ENCODE results near the gene SRGAP1.

SRGAP1 gene

GRCh38 chr12:64081008-64081404 lies 236.5 kb downstream of the SRGAP1 start:
- Histone ChIP-seq H4K20me1 (ENCODE audit: insufficient read depth, low read length) (no peaks in the 10 kb centered on the region), H2AFZ (ENCODE audit: low read length) (no peak overlapping the region), H3K27ac (ENCODE audit: low read depth, low read length, poor library complexity, severe bottlenecking) (no peak overlapping the region), H3K9ac (ENCODE audit: low read length) (no peak overlapping the region), H3K79me2 (ENCODE audit: insufficient read depth, low read length) (no peaks in the 10 kb centered on the region), H3K9me3 (ENCODE audit: low read length) (no peaks in the 10 kb centered on the region), H3K36me3 (ENCODE audit: insufficient read depth, low read length) (no peaks in the 10 kb centered on the region), H3K27me3 (ENCODE audit: insufficient read depth, low read length) (no peaks in the 10 kb centered on the region), H3K4me2 (ENCODE audit: low read length) (no peak overlapping the region), H3K9me2 (ENCODE audit: low read depth, low read length) (no peaks in the 10 kb centered on the region), H3K4me3 (ENCODE audit: low read depth, low read length, poor library complexity, severe bottlenecking) (no peak overlapping the region), H3F3A (ENCODE audit: insufficient read depth, low read length) (no peaks in the 10 kb centered on the region), H3K4me1 (ENCODE audit: insufficient read depth, low read length, severe bottlenecking) (no peaks in the 10 kb centered on the region)
- TF ChIP-seq CTCF (IDR thresholded peaks at IDR 0.05; ENCODE audit: low read length) (no peak), EZH2 (IDR thresholded peaks at IDR 0.05; ENCODE audit: borderline replicate concordance, low read length) (no peak)

- Histone ChIP-seq H4K20me1 (ENCODE audit: insufficient read depth, low read length) (no peaks in the 10 kb centered on the region), H3K36me3 (ENCODE audit: insufficient read depth, low read length) (no peaks in the 10 kb centered on the region), H3K27me3 (ENCODE audit: insufficient read depth, low read length) (no peaks in the 10 kb centered on the region), H3K9me3 (ENCODE audit: low read length) (no peaks in the 10 kb centered on the region), H3K79me2 (ENCODE audit: insufficient read depth, low read length) (no peaks in the 10 kb centered on the region), H3F3A (ENCODE audit: insufficient read depth, low read length) (no peaks in the 10 kb centered on the region), H3K9me2 (ENCODE audit: low read depth, low read length) (no peaks in the 10 kb centered on the region), H3K27ac (ENCODE audit: low read depth, low read length, poor library complexity, severe bottlenecking) (no peak overlapping the region), H3K4me3 (ENCODE audit: low read depth, low read length, poor library complexity, severe bottlenecking) (no peak overlapping the region), H3K9ac (ENCODE audit: low read length) (no peak overlapping the region), H3K4me2 (ENCODE audit: low read length) (no peak overlapping the region), H3K4me1 (ENCODE audit: insufficient read depth, low read length, severe bottlenecking) (no peaks in the 10 kb centered on the region), H2AFZ (ENCODE audit: low read length) (no peak overlapping the region)
- TF ChIP-seq CTCF (IDR thresholded peaks at IDR 0.05; ENCODE audit: low read length): no peak
- TF ChIP-seq EZH2 (IDR thresholded peaks at IDR 0.05; ENCODE audit: borderline replicate concordance, low read length): no peak
These were observed 237.6 kb downstream of the SRGAP1 start for GRCh38 chr12:64082116-64082515.

GRCh38 chr12:64082866-64083268 lies 238.4 kb downstream of the SRGAP1 start:
- H3K9ac ChIP-seq (ENCODE audit: low read length): no peak overlapping the region
- H3K36me3 ChIP-seq (ENCODE audit: insufficient read depth, low read length): no peaks in the 10 kb centered on the region
- H3K79me2 ChIP-seq (ENCODE audit: insufficient read depth, low read length): no peaks in the 10 kb centered on the region
- H2AFZ ChIP-seq (ENCODE audit: low read length): no peak overlapping the region
- H3K27me3 ChIP-seq (ENCODE audit: insufficient read depth, low read length): no peaks in the 10 kb centered on the region
- H3F3A ChIP-seq (ENCODE audit: insufficient read depth, low read length): no peaks in the 10 kb centered on the region
- H3K4me1 ChIP-seq (ENCODE audit: insufficient read depth, low read length, severe bottlenecking): no peaks in the 10 kb centered on the region
- no peak overlapping the region for H3K27ac ChIP-seq (ENCODE audit: low read depth, low read length, poor library complexity, severe bottlenecking)
- no peak overlapping the region for H3K4me3 ChIP-seq (ENCODE audit: low read depth, low read length, poor library complexity, severe bottlenecking)
- no peak overlapping the region for H3K4me2 ChIP-seq (ENCODE audit: low read length)
- no peaks in the 10 kb centered on the region for H4K20me1 ChIP-seq (ENCODE audit: insufficient read depth, low read length)
- H3K9me3 ChIP-seq (ENCODE audit: low read length): no peaks in the 10 kb centered on the region
- H3K9me2 ChIP-seq (ENCODE audit: low read depth, low read length): no peaks in the 10 kb centered on the region
- no peak for TF ChIP-seq CTCF (IDR thresholded peaks at IDR 0.05; ENCODE audit: low read length)
- TF ChIP-seq EZH2 (IDR thresholded peaks at IDR 0.05; ENCODE audit: borderline replicate concordance, low read length): no peak

All from OCI-LY1 (cell line).